B cell (primary cell): ENCODE data around the gene C6orf58. TPM values are rescaled to one million over a fixed set of nuclear protein-coding genes. Genes with fewer than 3 reads are reported as not detected.

ENCODE experiments used
- ATAC-seq: fragments of 200-7000 bp; cut with Tn5 transposase; one replicate; pipeline ENCODE4 v1.10.0; 2021; ENCODE audit warnings: low read depth, mild to moderate bottlenecking, moderate number of reproducible peaks, moderate library complexity
- CTCF ChIA-PET: fragments of 350-600 bp; sonication (Branson Sonifier 250); formaldehyde crosslinking; loops from one replicate; lab custom pipeline; 2021; ENCODE audit warnings: antibody characterized with exemption, inconsistent platforms; lab: Charles Lee
- POLR2A ChIA-PET: fragments of 350-600 bp; sonication (Branson Sonifier 250); formaldehyde crosslinking; loops from one replicate; lab custom pipeline; 2021; ENCODE audit warnings: antibody characterized with exemption; lab: Charles Lee
- DNase-seq: peaks from one replicate; pipeline ENCODE4 v3.0.0; 2013
- H2AFZ ChIP-seq: 2 replicates; pipeline ENCODE4 v1.6.1; 2012; ENCODE audit warnings: mild to moderate bottlenecking, low read depth, low read length; ENCODE audit not compliant: insufficient read depth, poor library complexity, severe bottlenecking
- H3K27ac ChIP-seq, 2 donors: 1 replicate in 1 of 2; 2 replicates in 1 of 2; pipeline ENCODE4 v1.5.1; 2012 to 2013; ENCODE audit warnings: low read length in 2 of 2, mild to moderate bottlenecking in 2 of 2, moderate library complexity in 1 of 2
- H3K27me3 ChIP-seq, 4 experiments: fragments of 200-600 bp in 1 of 4; sonication (generic) in 1 of 4; replicated peaks in 1 of 4; 1 replicate in 2 of 4; 2 replicates in 2 of 4; pipeline versions ENCODE4 v1.6.1 to v1.7.0; 2013 to 2016; ENCODE audit warnings: low read length in 3 of 4, mild to moderate bottlenecking in 2 of 4, mixed read lengths in 1 of 4, moderate library complexity in 1 of 4; ENCODE audit not compliant: insufficient read depth in 4 of 4, control insufficient read depth in 3 of 4; ENCODE audit errors: control extremely low read depth in 1 of 4
- H3K36me3 ChIP-seq, 2 experiments: replicated peaks in 1 of 2; 1 replicate in 1 of 2; 2 replicates in 1 of 2; pipeline versions ENCODE4 v1.6.1 to v1.7.1; 2013; ENCODE audit warnings: low read length in 1 of 2; ENCODE audit not compliant: insufficient read depth in 2 of 2, control insufficient read depth in 1 of 2; ENCODE audit errors: control extremely low read depth in 1 of 2, extremely low read depth in 1 of 2
- H3K4me1 ChIP-seq, 2 donors: fragments of 200-600 bp in 1 of 2; sonication (generic) in 1 of 2; 1 replicate in 1 of 2; 2 replicates in 1 of 2; pipeline versions ENCODE4 v1.5.1 to v1.6.1; 2013 to 2017; ENCODE audit warnings: low read length in 2 of 2; ENCODE audit not compliant: control insufficient read depth in 2 of 2, insufficient read depth in 2 of 2
- H3K4me2 ChIP-seq: replicated peaks from 2 replicates; pipeline ENCODE3; 2012; ENCODE audit warnings: mild to moderate bottlenecking, low read depth, low read length; ENCODE audit not compliant: poor library complexity, severe bottlenecking
- H3K4me3 ChIP-seq, 5 experiments: fragments of 200-600 bp in 1 of 5; sonication (generic) in 1 of 5; 1 replicate in 3 of 5; 2 replicates in 2 of 5; pipeline versions ENCODE4 v1.5.1 to v1.7.0; 2011 to 2016; ENCODE audit warnings: low read length in 4 of 5, mild to moderate bottlenecking in 4 of 5, low read depth in 2 of 5, control low read depth in 1 of 5, moderate library complexity in 1 of 5; ENCODE audit not compliant: insufficient read depth in 1 of 5; ENCODE audit errors: control extremely low read depth in 1 of 5, extremely low read depth in 1 of 5
- H3K79me2 ChIP-seq: fragments of 200-600 bp; sonication (generic); one replicate; pipeline ENCODE4 v1.6.0; 2016; ENCODE audit warnings: low read length; ENCODE audit not compliant: control insufficient read depth, insufficient read depth
- H3K9ac ChIP-seq: fragments of 200-600 bp; sonication (generic); 2 replicates; pipeline ENCODE4 v1.6.1; 2017; ENCODE audit warnings: mild to moderate bottlenecking, low read length, moderate library complexity
- H3K9me3 ChIP-seq, 3 donors: one replicate each; pipeline versions ENCODE4 v1.6.1 to v1.7.1; 2013; ENCODE audit warnings: low read length in 2 of 3; ENCODE audit not compliant: control insufficient read depth in 2 of 3, insufficient read depth in 1 of 3; ENCODE audit errors: control extremely low read depth in 1 of 3
- H4K20me1 ChIP-seq: 2 replicates; pipeline ENCODE4 v1.6.0; 2012; ENCODE audit warnings: mild to moderate bottlenecking, low read length; ENCODE audit not compliant: insufficient read depth, control insufficient read depth, poor library complexity, severe bottlenecking
- H3K27ac Mint-ChIP-seq: one replicate; pipeline ENCODE4 v1.8.0; 2021; ENCODE audit warnings: mixed read lengths
- H3K27me3 Mint-ChIP-seq: one replicate; pipeline ENCODE4 v1.8.0; 2021; ENCODE audit warnings: mixed read lengths
- H3K4me1 Mint-ChIP-seq: one replicate; pipeline ENCODE4 v1.8.0; 2021; ENCODE audit warnings: mixed read lengths
- H3K4me3 Mint-ChIP-seq: one replicate; pipeline ENCODE4 v1.8.0; 2021; ENCODE audit warnings: mixed read lengths
- H3K9me3 Mint-ChIP-seq: one replicate; pipeline ENCODE4 v1.8.0; 2022; ENCODE audit warnings: mixed read lengths; ENCODE audit not compliant: insufficient read depth
- CTCF ChIP-seq: fragments of 200-600 bp; IDR thresholded peaks from one replicate; pipeline ENCODE4 v1.8.0; 2022; ENCODE audit warnings: antibody characterized with exemption, mild to moderate bottlenecking
- EZH2 ChIP-seq: IDR thresholded peaks from 2 replicates; pipeline ENCODE4 v1.6.1; 2012; ENCODE audit warnings: borderline replicate concordance, low read depth, mild to moderate bottlenecking, moderate library complexity, low read length; ENCODE audit not compliant: insufficient read depth, poor library complexity, severe bottlenecking
- WGBS: methylation state at CpG from one replicate; pipeline ENCODE4 v1.1.5; 2013; ENCODE audit warnings: missing lambda C conversion rate; ENCODE audit not compliant: insufficient coverage; 5-methylcytosine and 5-hydroxymethylcytosine counted together
- intact Hi-C: fragments of 100-400 bp; cut with micrococcal nuclease; formaldehyde crosslinking; loops from one replicate; pipeline ENCODE4 v1.10.0; 2022
- polyA plus RNA-seq: library from polyadenylated mRNA; depleted of rRNA; stranded (reverse); fragments of >200 nt; gene quantifications from 2 replicates; pipeline ENCODE4 v1.2.3, GENCODE V29; 2012
- total RNA-seq, 2 donors: library from RNA; stranded (reverse); fragments of 120-200 nt in 1 of 2; gene quantifications; 1 replicate in 1 of 2; 2 replicates in 1 of 2; pipeline versions ENCODE4 v1.2.3 to v1.2.4, GENCODE V29; 2013 to 2022

The C6orf58 gene
- total and polyA plus RNA-seq, 2 donors (not counting 1 experiment from before 2014, with no cell fraction given) = not detected

- H3K27me3 ChIP-seq = peaks cover 0 to 7% (median 2%) of the 10 kb centered on the region in 4 experiments
- H3K9me3 ChIP-seq = no peaks in the 10 kb centered on the region
- CTCF ChIA-PET = no interaction called here
- Mint-ChIP-seq H3K27me3 (peaks cover 7% of the 10 kb centered on the region), H3K4me1 (no peaks in the 10 kb centered on the region), H3K4me3 (no peak overlapping the region), H3K9me3 (no peaks in the 10 kb centered on the region), H3K27ac (no peak overlapping the region)
- no peaks in the 10 kb centered on the region for H3K4me1 ChIP-seq
- no peak overlapping the region for H2AFZ ChIP-seq
- POLR2A ChIA-PET = no interaction called here
- DNase-seq (no peak), ATAC-seq (no peak)
- intact Hi-C loops = no loop called here
- no peak overlapping the region for H3K9ac ChIP-seq
- H3K4me3 ChIP-seq = no peak overlapping the region
- no peaks in the 10 kb centered on the region for H3K79me2 ChIP-seq
- WGBS = no CpG with 5 or more reads among the region's 5 CpGs
- H4K20me1 ChIP-seq = no peaks in the 10 kb centered on the region
- no peak overlapping the region for H3K4me2 ChIP-seq
- no peak overlapping the region for H3K27ac ChIP-seq
- no peaks in the 10 kb centered on the region for H3K36me3 ChIP-seq
- TF ChIP-seq CTCF = no peak
- no peak for TF ChIP-seq EZH2
These were observed 60.9 kb downstream of the C6orf58 start for GRCh38 chr6:127637830-127638409.

Other genes with a start within 250 kb of the C6orf58 start
- 60.0 and 60.5 TPM in 2 replicates for gene ECHDC1, start 233.6 kb upstream of the C6orf58 start, total RNA-seq
- gene ECHDC1, start 233.6 kb upstream of the C6orf58 start, polyA plus RNA-seq = 26.9 and 29.2 TPM in 2 replicates
- 0.34 and 0.64 TPM in 2 replicates for gene KIAA0408, start 117.8 kb upstream of the C6orf58 start, total RNA-seq
- gene KIAA0408, start 117.8 kb upstream of the C6orf58 start, polyA plus RNA-seq = 0.25 and 0.58 TPM in 2 replicates